DMS79 treated with DMSO at 0.1 percent for 48 hours (cell line): ENCODE data around the gene INSYN2B.
"Not testable (repeated sequence)": the region's sequence is repeated elsewhere in the genome, so short reads cannot be mapped to it uniquely, and the experiment has no call there.

ENCODE experiments used
- DNase-seq: peaks from one replicate; lab custom pipeline; 2025; lab: John Stamatoyannopoulos, UW

Gene INSYN2B

DNA sequence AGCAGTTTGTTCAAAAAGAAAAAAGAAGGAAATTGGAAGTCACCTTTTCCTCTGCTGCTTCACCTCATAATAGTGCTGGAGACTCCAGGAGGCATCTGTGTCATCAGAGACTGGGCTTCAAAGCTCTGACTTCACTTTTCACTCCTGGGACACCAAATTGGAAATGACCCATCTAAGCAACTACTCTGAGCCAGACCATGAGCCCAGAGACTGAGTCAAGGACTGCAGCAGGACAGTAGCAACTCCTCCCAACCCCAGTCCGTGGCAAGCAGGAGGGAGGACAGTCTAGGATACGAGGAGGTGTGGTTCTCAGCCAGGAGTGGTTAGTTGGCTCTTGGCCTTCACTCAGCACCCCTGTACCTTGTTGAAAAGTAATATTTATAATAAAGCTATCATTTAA is 131.5 kb downstream of the INSYN2B start:
- no peak for DNase-seq

DNA sequence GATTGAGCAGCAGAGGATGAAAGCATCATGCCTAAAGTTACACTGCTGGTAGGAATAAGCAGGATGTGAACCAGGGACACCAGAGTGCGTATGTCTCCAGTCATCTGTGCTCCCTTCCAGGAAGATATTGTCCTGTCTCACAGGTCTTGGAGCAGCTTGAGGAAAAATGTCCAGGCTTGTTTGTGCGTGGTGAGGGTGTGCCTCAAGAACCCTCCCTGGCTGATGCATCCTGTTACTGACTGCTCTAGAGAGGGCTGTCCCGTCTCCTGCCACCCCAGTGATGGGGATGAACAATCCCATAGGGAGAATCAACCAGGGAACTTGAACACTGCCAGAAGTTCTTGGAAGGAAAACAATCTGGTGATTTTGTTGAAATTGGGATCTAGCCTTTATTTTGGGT is 132.0 kb downstream of the INSYN2B start:
- DNase-seq, result no peak

DNA sequence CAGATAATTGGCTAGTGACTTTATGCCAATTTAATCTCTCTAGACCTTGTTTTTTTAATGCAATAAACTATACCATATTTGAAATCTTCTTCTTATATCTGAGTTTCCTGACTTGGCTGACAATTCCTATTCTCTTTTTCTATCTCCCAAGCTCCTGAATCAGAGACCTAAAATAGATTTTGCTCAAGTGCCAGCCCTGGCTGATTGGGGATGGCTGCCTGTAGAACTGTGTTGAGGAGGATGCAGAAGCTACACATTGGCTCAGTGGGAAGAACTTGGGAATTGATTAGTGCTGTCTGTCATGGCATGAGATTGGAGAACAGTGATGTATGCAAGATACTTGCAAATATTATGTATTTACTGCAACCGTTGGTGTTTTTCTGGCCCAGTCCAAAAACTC is 132.8 kb downstream of the INSYN2B start:
- DNase-seq, result no peak

DNA sequence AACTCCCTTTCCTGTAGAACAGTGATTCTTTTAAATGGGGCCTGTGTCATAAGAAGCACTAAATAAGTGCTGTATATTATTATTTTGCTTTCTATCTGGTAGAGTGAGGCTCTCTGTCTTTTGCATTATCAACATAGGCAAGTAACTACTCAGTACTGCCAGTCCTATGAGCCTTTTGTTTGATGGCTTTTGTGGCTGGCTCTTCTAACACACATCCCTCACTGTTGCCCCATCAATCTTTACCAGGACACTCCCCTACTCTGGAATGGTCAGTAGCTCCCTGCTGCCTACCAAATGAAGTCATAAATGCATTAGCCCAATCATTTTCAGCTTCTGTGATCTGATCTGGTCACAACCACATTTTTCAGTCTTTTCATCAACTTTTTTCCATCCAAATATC is 137.6 kb downstream of the INSYN2B start:
- no peak for DNase-seq

DNA sequence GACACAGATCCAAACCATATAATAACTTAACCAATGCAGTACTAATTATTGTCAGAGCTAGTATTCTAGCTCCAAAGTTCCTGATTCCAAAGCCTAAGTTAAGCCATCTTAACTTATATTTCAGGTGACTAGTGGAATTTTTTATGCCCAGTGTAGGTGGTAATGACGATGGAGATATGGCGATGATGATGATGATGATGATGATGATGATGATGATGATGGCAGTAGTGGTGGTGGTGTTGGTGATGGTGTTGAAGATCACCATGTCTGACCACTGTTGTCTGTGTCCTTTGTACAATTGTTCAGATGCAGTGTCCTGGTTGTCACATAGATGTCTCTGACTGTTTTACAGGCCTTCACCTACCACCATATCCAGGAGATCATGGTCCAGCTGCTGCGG is 139.9 kb downstream of the INSYN2B start:
- no peak for DNase-seq

DNA sequence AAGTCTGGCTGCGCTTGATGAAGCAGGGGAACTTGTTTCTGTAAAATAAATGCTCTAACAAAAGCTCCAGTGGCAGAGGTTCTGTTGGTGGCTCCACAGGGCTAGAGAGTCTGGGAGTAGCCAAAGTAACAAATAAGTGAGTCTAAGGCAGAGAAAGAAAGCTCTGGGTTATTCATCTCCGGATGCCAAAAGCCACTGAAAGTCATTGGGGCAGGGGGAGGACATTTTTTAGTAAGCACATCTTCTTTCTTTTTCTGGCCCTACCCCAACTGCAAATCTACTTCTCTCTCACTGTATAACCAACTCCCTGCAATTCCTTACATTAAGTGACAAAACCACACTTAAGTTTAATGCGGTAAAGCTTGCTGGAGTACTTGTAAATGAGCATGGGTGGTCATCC is 141.6 kb downstream of the INSYN2B start:
- no peak for DNase-seq

DNA sequence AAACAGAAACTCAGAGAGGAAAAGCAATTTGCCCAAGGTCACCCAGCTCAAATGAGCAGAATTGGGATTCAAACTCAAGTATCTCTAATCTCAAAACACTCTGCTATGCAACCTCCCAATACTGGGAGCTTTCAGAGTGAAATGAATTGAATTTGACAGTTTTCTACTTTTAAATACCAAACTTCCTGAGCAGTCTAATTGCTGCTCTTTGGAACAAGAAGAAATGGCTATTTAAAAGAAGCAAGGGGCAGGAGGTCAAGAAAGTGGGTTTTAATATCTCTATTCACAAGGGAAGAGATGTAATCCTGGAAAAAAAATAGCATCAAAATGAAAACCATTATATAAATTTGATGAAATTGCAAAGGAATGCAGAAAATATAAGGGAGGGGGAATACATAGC is 142.6 kb downstream of the INSYN2B start:
- no peak for DNase-seq

DNA sequence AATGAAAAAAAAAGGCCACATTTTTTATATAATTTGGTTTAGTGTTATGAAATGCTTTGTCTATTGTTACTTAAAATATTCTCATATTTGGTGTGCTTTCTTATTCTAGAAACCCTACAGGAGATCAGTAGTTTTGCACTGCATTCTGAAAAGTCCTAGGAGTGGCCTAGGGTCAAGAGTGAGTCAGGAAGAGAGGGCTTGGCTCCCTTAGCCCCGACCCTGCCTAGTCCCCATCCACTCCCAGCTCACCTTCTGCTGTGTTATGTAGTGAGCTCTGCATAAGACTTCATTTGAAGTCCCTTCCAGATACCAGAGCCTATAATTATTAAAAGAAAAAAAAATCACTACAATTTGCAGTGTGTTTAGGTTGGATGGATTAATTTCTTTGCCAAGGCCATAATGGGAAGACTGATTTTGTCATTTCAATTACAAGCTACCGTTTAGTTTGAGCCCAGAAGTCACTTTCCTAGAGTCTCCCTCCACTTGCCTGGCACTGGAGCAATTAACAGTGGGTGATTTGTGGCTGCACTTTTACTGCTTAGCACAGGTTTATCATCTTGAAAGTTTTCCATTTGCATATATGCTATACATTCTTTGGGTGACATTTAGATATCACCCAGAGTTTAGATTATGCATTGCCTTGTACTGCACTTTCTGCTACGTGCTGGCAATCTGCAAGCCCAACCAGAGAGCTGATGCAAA is 143.3 kb downstream of the INSYN2B start:
- DNase-seq, result no peak

DNA sequence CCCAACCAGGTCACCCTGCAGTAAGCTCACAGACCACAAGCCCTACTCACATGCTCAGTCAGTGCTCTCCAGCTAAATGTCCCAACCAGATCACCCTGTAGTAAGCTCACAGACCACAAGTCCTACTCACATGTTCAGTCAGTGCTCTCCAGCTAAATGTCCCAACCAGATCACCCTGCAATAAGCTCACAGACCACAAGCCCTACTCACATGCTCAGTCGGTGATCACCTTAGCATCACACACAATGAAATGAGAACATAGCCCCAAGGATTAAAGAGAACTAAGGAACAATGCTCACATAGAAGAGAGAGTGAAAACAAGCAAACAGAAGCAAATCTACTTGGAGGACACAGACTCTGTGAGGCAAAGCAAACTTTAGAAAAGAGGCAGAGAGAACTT is 145.8 kb downstream of the INSYN2B start:
- not testable (repeated sequence) for DNase-seq

DNA sequence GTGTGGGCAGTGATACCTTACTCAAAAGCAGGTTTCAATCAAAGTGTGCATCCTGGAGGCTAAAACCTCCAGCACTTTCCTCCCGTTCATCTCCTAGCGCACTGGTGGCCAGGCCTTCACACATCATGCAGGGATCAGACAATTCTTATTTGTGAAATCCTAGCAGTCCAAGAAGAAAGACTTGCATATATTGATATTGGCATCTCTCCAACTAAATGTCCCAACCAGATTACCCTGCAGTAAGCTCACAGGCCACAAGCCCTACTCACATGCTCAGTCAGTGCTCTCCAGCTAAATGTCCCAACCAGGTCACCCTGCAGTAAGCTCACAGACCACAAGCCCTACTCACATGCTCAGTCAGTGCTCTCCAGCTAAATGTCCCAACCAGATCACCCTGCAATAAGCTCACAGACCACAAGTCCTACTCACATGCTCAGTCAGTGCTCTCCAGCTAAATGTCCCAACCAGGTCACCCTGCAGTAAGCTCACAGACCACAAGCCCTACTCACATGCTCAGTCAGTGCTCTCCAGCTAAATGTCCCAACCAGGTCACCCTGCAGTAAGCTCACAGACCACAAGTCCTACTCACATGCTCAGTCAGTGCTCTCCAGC is 146.5 kb downstream of the INSYN2B start:
- DNase-seq, result not testable (repeated sequence)

DNA sequence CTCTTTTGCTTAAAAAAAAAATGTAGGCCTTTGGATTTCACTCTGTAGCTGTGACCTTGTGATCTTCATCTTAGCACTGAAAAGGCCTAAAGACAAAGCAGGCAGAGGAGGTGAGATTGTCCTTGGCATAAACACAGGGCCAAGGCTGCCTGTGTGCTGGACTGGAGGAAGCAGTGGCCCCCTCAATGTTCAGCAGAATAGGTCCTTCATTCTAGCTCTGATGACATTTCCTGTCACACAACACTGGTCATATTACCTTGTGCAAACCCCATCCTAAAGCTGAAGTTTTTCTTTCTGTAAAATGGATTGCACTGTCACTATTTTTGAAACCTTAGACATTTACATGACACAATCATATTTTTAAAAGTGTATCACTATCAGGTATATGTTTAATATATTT is 147.4 kb downstream of the INSYN2B start:
- DNase-seq, result no peak

DNA sequence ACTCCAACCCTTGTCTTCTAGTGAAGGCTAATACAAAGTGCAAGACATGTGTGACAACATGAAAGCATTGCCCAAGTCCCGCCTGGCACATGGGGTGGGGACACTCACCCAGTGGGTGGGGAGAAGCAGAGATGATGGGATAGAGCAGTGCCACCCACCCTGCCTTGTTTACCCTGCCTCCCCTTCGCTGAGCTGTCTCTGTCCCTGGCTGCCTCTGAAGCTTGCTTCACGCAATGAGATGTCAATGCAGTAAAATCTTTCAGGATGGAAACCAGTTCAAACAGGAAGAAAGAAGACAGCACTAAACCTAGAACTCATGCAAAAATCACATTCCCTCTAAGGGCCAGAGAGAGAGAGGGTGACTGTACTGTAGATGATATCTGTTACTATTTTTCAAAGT is 148.0 kb downstream of the INSYN2B start:
- no peak for DNase-seq

DNA sequence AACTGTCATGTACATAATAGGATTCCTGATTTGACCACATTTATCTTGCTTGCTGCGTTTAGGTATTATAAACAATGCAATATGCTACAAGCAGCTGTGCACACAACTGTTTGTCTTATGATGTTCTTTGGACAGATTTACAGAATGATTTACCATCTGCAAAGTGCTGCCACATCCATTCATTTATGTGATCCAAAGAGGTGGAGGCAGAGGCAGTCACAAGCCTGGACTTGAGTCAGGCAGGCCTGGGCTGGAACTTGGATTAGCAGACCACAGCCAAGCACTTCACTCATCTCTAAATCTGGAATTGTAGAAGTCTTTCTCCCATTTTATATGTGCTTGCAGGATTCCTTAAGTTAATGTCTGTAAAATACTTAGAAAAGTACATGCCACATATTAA is 149.0 kb downstream of the INSYN2B start:
- no peak for DNase-seq

DNA sequence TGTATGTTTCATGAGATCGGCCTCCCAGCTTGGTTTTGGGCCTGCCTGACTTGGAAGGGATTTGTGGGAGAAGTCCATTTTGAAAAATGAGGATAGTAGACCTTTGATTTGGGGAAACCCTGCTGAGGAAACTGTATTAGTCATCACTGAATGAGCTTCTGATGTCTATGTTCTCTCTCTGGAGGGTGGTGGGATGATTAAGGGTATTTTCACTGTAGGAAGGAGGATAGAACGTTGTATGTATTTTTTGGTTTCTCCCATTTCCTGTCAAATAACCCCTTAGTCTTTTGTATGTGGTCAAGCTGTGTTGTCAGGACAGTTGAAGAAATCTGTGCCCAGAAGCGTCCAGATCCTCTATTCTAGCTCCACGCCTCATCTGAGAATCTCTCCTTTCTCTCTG is 151.9 kb downstream of the INSYN2B start:
- no peak for DNase-seq

DNA sequence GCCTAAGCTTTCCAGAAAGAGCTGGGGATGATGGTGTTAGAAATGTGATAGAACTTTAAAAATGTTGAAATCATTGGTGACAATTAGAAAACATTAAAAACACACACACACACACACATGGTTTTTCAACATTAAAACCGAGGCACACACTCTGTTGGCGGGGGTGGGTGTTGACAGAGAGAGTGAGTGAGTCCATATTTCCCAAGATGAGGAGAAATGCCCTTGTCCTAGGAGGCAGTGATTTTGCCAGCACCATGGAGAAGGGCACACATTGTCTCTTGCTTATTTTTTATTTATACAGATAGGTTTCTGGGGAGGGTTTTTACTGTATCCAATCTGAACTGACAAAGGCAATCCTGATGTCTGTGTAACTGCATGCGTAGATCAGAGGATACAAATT is 152.5 kb downstream of the INSYN2B start:
- DNase-seq, result no peak

DNA sequence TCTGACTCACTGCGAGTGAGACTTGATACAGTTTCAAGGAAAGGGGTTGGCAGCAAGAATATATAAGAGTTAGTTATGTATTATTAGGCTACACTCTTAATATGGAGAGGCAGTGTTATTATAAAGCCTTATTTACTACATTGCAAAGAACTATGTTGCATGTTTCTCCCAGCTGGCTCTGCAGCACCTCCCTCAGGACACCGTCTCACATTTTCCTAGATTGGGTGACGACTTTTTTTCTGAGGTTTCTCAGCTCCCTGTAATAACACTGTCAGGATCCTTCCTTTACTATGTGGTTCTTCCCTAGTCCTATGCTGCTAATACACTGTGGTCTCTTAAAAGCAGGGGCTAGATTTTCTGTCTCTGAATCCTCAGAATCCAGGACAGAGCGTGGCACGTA is 153.7 kb downstream of the INSYN2B start:
- DNase-seq, result no peak

DNA sequence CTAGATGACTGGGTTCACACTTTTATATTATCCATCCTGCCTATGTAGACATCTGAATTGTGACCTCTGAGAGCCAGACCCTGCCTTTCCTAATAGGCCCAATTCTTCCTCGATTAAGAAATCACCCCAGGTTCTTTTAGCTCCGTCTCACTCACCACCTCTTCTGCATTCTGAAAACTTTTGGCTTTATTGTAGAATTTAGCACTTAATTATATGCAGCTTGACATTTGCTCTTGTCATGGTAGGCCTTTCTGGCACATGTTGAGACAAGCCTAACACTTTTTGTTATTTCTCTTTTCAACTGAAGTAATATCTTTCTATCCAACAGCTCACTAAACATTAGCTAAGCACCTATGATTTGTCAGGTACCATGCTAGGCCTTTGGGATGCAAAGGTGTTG is 163.3 kb downstream of the INSYN2B start:
- DNase-seq, result no peak

DNA sequence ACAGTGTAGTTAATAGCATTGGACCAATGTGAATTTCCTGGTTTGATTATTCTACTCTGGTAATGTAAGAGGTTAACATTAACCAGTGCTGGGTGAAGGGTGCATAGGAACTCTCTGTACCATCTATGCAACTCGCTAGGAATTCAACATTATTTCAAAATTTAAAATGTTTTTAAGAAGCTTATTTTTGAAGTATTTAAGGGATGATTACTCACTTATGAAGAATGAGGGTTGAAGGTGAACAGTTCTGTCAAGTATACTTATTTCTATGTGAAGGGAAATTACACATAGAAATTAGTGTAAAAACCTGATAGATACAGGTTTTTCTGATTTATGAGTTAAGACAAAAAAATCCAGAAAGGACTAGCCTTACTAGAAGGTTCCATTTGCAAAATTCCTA is 165.8 kb downstream of the INSYN2B start:
- DNase-seq, result no peak
